Umbilical cord (tissue), 2 donors: ENCODE measurements around the gene DDX1. TPM values are rescaled to one million over a fixed set of nuclear protein-coding genes. Genes with fewer than 3 reads are reported as not detected.
A peak's percentile ranks its signal among the peaks of the same experiment; 100 is the strongest.
"Not testable (repeated sequence)": the region's sequence is repeated elsewhere in the genome, so short reads cannot be mapped to it uniquely, and the experiment has no call there.

ENCODE experiments used
- DNase-seq: peaks from one replicate; pipeline ENCODE4 v3.0.0-alpha.2; 2015; ENCODE audit warnings: low spot score
- total RNA-seq: library from RNA; depleted of rRNA; stranded (reverse); fragments of >200 nt; gene quantifications from one replicate; pipeline ENCODE4 v1.2.3, GENCODE V29; 2014; ENCODE audit warnings: low replicate concordance; ENCODE audit not compliant: insufficient read depth

The DDX1 gene
- total RNA-seq, 1 donor from 2014 or later, result 90.3 TPM

DNA sequence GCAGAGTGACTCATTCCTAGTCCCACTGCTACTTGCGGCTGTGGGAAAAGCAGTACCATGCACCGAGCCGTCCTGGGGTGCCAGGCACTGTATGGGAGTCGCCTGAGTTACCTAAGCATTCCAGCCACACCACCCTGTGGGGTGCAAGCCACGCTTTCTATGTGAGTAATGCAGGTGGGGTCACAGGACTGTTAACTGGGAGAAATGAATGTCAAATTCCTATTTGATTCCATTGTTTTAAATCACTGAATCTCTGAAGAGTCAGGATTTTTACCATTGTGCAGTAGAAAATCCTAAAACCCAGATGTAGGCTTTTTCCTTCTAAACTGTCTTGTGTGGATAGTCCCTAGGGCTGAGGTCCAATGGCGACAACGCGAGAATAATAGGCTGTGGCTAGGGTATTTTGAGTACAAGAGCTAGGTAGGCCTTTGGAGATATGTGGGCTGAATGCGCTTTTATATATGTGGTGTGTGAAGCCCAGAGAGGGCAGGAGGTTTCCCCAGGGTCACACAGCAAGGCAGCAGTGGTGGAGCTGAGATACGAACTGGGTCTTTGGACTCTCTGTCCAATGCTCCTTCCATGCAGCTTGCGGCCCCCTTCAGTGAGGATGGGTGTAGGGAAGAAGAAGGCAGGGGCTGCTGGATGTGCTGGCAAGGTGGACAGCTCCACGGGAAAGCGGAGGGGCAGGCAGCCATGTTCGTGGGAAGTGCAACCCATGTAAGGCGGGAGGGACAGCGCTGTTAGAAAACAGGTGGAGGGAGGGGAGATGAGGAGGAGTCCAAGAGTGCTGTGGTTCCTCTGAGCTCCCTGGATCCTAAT, 83.2 kb downstream of the DDX1 start:
- no peak for DNase-seq

DNA sequence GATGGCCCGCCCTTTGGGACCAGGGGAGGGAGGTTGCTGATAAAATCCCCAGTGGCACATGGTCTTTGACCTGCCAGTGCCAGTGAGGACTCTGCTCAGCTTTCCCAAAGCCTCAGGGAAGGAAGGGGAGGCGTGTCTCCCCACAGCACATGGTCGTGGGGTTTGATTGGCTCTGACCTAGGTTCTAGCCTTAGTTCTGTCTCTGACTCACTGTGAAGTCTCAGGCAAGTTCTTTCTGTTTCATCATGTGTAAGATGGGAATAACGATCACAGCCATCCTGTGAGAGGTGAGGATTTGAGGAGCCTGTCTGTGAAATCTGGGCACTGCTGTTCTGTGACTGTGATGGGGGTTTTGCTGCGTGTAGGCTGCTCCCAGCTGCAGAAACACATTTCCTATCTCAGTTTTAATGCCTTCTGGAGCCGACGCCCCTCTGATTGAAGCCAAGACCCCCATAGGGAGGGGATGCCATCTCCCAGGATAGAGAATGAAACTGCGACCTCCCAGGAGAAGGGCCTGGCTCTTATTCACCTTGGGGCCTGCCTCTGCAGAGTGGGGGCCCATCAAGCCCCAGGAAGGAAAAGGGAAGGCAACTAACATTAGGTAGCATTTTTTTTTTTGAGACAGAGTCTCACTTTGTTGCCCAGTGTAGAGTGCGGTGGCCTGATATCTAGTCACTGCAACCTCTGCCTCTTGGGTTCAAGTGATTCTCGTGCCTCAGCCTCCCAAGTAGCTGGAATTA, 84.0 kb downstream of the DDX1 start:
- DNase-seq, result peak; percentile 26

DNA sequence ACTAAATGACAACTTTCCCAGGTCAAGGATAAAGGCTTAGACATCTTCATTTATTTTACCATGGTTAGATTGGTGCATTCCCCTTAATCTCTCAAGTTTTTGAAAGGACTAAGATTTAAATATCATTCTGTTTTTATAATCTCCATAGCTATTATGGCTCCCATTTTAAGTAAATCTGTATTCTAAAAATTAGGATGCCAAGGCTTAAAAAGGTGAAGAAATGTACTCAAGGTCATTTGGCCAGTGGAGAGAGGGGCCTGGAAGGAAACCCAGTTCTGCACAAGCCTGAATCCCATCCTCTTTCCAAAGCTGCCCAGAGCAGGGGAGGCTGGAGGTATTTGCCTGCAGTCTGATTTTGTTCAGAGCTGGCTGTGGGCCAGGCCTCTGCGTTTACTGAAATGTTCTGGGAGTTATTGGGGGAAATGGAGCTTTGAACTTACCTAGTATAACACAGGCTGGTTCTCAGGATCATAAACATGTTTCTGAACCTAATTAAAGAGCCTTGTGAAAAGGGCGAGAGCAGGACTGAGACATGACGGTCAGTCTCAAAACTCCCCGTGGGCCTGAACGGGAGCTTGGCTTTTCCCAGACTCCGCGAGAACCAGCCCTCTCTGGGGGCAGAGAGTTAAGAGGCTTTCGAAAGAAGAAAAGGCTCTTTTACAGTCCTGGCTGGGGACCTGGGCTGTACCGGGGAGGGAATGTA, 85.6 kb downstream of the DDX1 start:
- DNase-seq, result peak; percentile 60

DNA sequence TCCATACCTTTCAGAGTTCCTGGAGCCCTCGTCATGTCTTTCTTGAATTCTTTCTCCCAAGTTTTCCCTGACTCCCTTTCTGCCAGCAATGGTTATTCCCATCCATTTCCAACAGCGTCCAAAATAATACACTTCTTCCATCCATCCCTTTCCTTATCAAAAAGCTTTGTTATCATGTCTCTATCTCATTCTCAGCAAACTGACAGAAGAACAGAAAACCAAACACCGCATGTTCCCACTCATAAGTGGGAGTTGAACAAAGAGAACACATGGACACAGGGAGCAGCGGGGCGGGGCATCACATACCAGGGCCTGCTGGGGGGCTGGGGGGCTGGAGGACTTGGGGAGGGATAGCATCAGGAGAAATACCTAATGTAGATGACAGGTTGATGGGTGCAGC, 86.7 kb downstream of the DDX1 start:
- DNase-seq, result no peak

DNA sequence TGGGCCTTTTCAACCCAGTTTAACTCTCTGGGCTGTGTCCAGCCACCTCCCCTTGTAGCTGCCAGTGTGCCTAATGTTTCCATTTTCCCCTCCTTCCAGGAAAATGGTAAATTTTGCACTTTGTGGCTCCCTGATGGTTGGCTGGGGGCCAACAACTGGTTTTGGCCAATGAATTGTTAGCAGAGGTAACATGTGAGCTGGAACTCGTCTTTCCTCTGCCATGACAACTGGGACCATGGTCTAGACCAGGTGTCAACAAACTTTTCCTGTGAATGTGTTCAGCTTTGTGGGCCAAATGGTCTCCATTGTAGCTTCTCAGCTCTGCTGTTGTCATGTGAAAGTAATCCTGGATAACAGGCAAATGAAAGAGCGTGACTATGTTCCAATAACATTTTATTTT, 87.2 kb downstream of the DDX1 start:
- DNase-seq, result no peak

DNA sequence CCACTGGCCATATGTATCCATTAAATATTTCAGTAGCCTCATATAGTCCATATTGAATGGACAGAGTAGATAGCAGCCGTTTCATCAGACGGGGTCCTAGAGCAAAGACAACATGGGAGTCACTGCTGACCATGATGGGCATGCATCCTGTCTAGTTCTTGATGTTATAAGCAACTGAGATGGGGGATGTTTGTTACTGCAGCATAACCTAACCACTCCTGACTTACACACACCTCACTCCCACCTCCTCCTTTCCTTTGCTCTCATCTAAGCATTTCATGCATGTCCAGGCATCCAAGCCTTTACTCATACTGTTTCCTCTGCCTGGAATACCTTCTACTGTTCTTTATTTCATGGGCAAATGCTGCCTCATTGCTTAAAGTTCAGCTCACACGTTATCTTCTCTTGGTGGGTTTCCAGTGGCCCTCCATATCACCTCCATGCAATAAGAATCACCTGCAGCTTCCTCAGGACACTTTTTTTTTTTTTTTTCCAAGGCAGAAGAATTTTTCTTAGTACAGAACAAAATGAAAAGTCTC, 87.8 kb downstream of the DDX1 start:
- no peak for DNase-seq

DNA sequence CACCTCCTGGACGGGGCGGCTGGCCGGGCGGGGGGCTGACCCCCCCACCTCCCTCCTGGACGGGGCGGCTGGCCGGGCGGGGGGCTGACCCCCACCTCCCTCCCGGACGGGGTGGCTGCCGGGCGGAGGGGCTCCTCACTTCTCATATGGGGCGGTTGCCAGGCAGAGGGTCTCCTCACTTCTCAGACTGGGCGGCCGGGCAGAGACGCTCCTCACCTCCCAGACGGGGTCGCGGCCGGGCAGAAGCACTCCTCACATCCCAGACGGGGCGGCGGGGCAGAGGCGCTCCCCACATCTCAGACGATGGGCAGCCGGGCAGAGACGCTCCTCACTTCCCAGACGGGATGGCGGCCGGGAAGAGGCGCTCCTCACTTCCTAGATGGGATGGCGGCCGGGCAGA, 88.5 kb downstream of the DDX1 start:
- not testable (repeated sequence) for DNase-seq

Other genes with a start within 250 kb of the DDX1 start
- 116 TPM for gene NBAS, start 30.5 kb upstream of the DDX1 start, total RNA-seq